HG02884 (cell line): ENCODE data around the gene EPB41.
A peak's percentile ranks its signal among the peaks of the same experiment; 100 is the strongest.
"Not testable (repeated sequence)": the region's sequence is repeated elsewhere in the genome, so short reads cannot be mapped to it uniquely, and the experiment has no call there.

Source experiments
- ATAC-seq: cut with Tn5 transposase; IDR thresholded peaks from one replicate; pipeline ENCODE4 v1.9.1; 2021; ENCODE audit warnings: mild to moderate bottlenecking, moderate library complexity; ENCODE audit not compliant: unreplicated experiment

Gene EPB41

GRCh38 chr1:28926629-28927265, 12.4 kb downstream of the EPB41 start:
- ATAC-seq: peak; percentile 80

- ATAC-seq: no peak
Observed at GRCh38 chr1:28927266-28927647, 12.9 kb downstream of the EPB41 start.

- no peak for ATAC-seq
Observed at GRCh38 chr1:28927648-28928313, 13.4 kb downstream of the EPB41 start.

- no peak for ATAC-seq
Observed at GRCh38 chr1:28928314-28928941, 14.1 kb downstream of the EPB41 start.

- ATAC-seq: no peak
Observed at GRCh38 chr1:28933277-28933676, 18.9 kb downstream of the EPB41 start.

- no peak for ATAC-seq
Observed at GRCh38 chr1:28933918-28934317, 19.5 kb downstream of the EPB41 start.

GRCh38 chr1:28934676-28935075, 20.3 kb downstream of the EPB41 start:
- no peak for ATAC-seq

- no peak for ATAC-seq
Observed at GRCh38 chr1:28935293-28935692, 20.9 kb downstream of the EPB41 start.

GRCh38 chr1:28936094-28936493, 21.7 kb downstream of the EPB41 start:
- ATAC-seq: no peak

GRCh38 chr1:28936528-28936927, 22.2 kb downstream of the EPB41 start:
- no peak for ATAC-seq

GRCh38 chr1:28943581-28943980, 29.2 kb downstream of the EPB41 start:
- not testable (repeated sequence) for ATAC-seq

GRCh38 chr1:28950006-28950405, 35.6 kb downstream of the EPB41 start:
- ATAC-seq: no peak

- no peak for ATAC-seq
Observed at GRCh38 chr1:28950449-28950848, 36.1 kb downstream of the EPB41 start.

GRCh38 chr1:28954126-28954726, 39.9 kb downstream of the EPB41 start:
- no peak for ATAC-seq

- ATAC-seq: no peak
Observed at GRCh38 chr1:28956038-28956464, 41.7 kb downstream of the EPB41 start.

- ATAC-seq: not testable (repeated sequence)
Observed at GRCh38 chr1:28962114-28962831, 47.9 kb downstream of the EPB41 start.

GRCh38 chr1:28965271-28965870, 51.0 kb downstream of the EPB41 start:
- ATAC-seq: no peak

GRCh38 chr1:28966617-28967016, 52.2 kb downstream of the EPB41 start:
- ATAC-seq: no peak

GRCh38 chr1:28971980-28972771, 57.8 kb downstream of the EPB41 start:
- no peak for ATAC-seq
